HG03378 (cell line): ENCODE results near the gene ZNF692.
A peak's percentile ranks its signal among the peaks of the same experiment; 100 is the strongest.
"Not testable (repeated sequence)": the region's sequence is repeated elsewhere in the genome, so short reads cannot be mapped to it uniquely, and the experiment has no call there.

Experiments
- ATAC-seq: cut with Tn5 transposase; IDR thresholded peaks from one replicate; pipeline ENCODE4 v1.9.1; 2021; ENCODE audit warnings: mild to moderate bottlenecking, moderate library complexity; ENCODE audit not compliant: unreplicated experiment

The ZNF692 gene

GRCh38 chr1:248858891-248859889 is at the start of gene ZNF692:
TSS of gene ZNF692 (minus strand) at chr1:248859085. CDS start at chr1:248858309, 776 bp downstream.
- peak; percentile 57 for ATAC-seq

DNA sequence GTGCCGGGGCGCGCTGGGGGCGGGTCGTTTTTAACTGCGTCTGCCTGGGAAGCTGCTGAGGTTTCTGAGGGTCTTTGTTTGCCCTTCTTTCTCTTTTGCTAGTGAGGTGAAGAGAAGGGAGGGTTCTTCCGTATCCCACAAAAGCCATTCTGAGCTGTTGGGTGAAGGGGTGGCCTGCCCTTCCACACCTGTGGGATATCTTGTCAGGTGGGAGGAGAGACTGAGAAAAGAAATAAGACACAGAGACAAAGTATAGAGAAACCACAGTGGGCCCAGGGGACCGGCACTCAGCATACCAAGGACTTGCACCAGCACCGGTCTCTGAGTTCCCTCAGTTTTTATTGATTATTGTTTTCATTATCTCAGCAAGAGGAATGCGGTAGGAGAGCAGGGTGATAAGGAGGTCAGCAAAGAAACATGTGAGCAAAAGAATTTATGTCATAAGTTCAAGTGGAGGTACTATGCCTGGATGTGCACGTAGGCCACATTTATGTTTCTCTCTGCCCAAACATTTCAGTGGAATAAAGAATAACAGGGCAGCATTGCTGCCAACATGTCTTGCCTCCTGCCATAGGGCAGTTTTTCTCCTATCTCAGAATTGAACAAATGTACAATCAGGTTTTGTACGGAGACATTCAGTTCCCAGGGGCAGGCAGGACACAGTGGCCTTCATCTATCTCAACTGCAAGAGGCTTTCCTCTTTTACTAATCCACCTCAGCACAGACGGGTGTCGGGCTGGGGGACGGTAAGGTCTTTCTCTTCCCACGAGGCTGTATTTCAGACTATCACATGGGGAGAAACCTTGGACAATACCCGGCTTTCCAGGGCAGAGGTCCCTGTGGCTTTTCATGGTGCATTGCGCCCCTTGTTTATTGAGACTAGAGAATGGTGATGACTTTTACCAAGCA is 48.1 kb upstream of the ZNF692 start:
- no peak for ATAC-seq

GRCh38 chr1:248906009-248906752 is 47.3 kb upstream of the ZNF692 start, which contains the start of gene PGBD2:
TSS of gene PGBD2 (plus strand) at chr1:248906235. CDS start at chr1:248913863, 7,628 bp downstream.
- ATAC-seq, result peak; percentile 87

GRCh38 chr1:248905662-248906008 is 46.8 kb upstream of the ZNF692 start:
- no peak for ATAC-seq

GRCh38 chr1:248904437-248905216 is 45.7 kb upstream of the ZNF692 start:
- no peak for ATAC-seq

DNA sequence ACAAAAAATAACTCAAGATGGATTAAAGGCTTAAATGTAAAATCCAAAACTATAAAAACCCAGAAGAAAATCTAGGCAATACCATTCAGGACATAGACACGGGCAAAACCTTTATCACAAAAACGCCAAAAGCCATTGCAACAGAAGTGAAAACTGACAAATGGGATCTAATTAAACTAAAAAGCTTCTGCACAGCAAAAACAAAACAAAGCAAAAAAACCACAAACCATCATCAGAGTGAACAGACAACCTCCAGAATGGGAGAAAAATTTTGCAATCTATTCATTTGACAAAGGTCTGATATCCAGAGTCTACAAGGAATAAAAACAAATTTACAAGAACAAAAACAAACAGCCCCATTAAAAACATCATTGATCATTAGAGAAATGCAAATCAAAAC is 42.7 kb upstream of the ZNF692 start:
- no peak for ATAC-seq

DNA sequence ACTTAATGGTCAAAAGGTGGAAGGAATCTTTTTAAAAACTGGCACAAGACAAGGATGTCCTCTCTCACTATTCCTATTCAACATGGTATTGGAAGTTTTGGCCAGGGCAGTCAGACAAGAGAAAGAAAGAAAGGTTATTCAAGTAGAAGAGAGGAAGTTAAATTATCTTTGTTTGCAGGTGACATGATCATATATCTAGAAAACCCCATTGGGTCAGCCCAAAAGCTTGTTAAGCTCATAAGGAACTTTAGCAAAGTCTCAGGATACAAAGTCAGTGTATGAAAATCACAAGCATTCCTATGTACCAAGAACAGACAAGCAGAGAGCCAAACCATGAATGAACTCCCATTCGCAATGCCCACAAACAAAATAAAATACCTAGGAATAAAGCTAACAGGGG is 41.8 kb upstream of the ZNF692 start:
- no peak for ATAC-seq

DNA sequence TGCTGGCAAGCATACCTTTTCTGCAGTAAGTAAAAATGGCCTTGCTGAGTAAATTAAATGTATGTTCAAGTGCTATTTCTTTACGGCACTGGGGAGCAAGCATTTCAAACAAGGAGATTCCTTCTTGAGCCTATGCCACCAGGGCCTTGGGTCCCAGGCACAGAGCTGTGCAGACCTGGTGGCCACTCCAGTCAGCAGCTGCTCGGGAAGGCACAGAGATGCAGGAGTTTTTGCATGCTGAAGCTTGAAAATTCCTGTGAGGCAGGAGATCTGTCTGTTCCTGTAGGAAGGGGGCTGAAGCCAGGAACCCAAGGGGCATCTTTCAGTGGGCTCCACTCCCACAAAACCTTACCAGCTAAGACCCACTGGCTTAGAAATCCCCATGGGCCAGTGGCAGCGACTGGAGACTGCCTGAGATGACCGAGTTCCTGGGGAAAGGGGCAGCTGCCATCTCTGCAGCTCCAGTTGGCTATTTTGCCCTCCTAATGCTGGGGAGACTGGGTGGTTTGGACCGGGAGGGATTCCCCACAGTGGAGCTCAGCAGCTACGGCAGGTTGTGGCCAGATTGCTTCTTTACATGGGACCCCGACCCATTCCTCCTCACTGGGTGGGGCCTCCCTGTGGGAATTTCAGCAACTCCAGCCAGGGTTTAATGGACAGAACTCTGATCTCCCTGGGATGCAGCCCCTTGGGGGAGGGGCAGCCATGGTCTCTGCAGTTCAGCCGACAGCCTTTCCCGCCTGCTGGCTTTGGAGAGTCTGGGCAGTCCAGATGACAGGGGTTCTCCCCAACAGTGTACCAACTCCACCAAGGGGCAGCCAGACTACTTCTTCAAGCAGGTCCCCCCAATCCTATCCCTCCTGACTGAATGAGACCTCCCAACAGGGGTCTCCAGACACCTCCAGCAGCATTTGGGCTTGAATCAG is 38.8 kb upstream of the ZNF692 start:
- ATAC-seq, result no peak

DNA sequence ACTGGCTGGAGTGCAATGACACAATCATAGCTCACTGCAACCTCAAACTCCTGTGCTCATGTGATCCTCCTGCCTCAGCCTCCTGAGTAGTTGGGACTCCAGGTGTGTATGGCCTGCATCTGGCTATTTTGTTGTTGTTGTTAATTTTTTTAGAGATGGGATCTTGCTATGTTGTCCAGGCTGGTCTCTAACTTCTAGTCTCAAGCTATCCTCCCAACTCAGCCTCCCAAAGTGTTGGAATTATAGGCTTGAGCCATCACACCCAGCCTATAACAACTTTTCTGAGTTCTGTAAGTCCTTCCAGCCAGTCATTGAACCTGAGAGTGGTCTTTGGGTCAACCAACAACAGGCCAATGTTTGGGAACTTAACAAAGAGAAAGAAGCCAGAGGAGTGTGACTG is 36.0 kb upstream of the ZNF692 start:
- ATAC-seq, result no peak

GRCh38 chr1:248892590-248892989 is 33.7 kb upstream of the ZNF692 start:
- ATAC-seq, result no peak

- ATAC-seq, result no peak
These were observed 32.9 kb upstream of the ZNF692 start for GRCh38 chr1:248891758-248892157.

DNA sequence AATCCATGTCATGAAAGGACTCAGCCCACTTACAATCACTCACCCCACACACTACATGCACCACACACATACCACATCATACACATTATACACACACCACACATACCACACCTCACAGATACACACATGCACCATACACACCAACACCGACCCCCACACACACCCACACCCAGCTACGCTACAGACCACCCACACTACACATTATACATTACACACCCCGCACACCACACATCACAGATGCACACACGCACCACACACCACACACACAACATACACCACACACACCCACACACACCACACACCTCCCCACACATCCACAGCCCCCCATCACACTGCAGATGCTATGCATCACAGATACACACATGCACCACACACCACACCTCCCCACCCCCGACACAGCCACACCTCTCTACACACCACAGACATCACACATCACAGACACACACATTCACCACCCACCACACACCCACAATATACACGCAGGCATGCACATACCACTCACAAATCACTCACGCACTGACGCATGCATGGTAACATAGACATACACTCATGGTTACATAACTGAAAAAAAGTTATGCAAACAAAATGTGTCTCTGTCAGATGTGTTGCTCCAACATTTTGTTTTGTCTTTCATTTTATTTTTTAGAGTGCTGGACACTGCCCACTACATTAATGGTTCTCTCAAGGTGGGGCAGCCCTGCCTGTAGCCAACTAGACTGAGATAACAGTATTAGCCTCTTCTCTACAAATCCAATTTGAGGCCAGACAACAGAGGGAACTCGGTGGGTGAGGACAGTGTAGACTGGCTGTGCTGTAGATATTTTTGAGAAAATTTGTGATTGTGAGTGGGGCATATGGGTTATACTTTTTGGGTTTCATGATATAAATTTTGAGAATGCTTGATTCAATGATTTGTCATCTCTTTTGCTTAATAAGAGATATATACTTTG is 31.9 kb upstream of the ZNF692 start:
- ATAC-seq, result no peak

DNA sequence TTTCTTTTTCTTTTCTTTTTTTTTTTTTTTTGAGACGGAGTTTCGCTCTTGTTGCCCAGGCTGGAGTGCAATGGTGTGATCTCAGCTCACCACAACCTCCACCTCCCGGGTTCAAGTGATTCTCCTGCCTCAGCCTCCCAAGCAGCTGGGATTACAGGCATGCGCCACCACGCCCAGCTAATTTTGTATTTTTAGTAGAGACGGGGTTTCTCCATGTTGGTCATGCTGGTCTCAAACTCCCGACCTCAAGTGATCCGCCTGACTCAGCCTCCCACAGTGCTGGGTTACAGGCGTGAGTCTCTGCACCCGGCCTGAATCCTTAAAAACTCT is 31.0 kb upstream of the ZNF692 start:
- ATAC-seq, result not testable (repeated sequence)

DNA sequence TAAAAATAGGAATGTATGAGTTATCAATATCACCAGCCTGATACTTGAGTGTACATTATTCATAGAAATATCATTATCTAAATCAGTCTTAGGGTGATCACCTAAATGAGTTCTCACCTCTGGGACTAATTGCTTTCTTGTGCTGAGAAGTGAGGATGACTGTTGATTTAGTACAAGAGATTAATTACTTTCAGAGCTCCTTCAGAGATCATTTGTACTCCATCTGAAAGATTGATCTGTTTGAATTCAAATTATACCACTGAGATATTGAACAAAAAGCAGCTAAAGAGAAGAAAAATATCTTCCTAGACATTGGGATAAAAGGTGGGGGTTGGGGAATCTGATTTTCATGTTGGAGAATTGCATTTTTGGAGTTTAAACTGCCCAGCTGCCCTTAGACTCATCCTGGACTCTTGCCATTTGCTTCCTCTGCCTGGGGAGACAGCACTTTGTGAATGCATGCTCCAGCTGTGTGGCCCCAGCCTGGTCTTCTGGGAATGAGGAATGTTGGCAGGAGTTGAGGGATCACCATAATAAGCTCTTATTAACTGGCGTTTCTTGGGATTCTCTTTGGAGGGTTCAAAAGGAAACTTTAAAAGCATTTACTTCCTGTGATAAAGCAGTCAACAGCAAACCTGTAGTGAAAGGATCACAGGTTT is 27.5 kb upstream of the ZNF692 start:
- no peak for ATAC-seq

DNA sequence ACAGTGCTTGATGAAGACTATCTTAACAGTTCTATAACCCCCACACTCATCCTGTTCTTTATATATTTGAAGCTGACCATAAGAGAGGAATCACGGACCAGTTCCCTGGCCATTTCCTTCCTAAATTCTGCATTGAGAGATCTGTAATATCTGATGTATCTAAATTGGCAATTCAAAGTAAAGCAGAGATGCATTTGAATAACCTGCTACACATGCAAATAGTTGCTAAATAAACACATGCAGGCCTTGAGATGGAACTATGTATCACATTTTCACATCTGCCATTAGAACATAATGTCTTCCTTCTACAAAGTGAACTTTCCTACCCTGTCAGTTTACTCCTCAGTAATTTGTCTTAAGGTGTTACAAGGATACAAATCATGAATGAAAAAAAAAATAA is 26.8 kb upstream of the ZNF692 start:
- ATAC-seq, result no peak

DNA sequence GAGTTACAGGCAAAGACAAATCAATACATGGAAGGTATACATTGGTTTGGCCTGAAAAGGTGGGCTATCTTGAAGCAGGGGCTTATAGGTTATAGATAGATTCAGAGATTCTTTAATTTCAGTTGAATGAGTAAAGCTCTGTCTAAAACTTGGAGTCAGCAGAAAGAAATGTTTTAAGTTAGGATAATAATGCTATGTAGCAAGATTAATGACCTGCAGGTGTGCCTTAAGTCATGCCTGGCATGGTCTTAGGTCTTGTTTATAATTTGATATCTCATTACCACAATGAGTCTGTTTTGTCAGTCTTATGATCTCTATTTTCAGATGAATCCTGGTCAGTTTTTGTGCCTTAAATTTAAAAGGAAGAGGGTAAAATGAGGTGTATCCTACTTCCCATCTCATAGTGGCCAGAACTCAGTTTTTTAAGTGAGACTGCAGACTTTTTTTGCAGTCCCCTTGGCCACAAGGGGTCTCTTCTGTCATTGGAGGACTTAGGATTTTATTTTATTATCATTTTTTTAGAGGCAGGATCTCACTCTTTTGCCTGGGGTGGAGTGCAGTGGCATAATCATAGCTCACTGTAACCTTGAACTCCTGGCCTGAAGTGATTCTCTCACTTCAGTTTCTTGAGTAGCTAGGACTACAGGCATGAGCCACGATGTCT is 25.9 kb upstream of the ZNF692 start:
- ATAC-seq, result no peak

DNA sequence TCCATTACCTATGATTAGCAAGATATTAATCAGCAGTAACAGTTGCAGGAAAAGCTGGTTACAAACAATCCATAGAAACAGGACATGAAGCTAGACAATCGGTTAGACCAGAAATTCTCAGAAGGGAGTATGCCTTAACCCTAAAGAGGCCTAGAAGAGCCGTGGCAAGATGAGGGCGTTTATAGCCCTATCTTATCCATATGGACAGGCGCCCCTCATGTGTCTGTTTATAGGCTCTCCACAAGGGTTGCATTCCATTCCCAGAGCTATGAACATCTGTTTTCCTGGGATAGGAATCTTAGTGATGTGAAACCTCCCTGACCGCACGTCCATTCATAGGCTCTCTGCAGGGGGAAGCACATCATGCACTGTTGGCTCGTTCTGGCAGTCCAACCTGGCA is 23.5 kb upstream of the ZNF692 start:
- ATAC-seq, result not testable (repeated sequence)
